ENCODE results near the gene CPZ. TPM values are rescaled to one million over a fixed set of nuclear protein-coding genes. Genes with fewer than 3 reads are reported as not detected.

The CPZ gene
- total and polyA plus RNA-seq, 9 donors = 3.3 to 18.4 (median 5.9) TPM

DNA sequence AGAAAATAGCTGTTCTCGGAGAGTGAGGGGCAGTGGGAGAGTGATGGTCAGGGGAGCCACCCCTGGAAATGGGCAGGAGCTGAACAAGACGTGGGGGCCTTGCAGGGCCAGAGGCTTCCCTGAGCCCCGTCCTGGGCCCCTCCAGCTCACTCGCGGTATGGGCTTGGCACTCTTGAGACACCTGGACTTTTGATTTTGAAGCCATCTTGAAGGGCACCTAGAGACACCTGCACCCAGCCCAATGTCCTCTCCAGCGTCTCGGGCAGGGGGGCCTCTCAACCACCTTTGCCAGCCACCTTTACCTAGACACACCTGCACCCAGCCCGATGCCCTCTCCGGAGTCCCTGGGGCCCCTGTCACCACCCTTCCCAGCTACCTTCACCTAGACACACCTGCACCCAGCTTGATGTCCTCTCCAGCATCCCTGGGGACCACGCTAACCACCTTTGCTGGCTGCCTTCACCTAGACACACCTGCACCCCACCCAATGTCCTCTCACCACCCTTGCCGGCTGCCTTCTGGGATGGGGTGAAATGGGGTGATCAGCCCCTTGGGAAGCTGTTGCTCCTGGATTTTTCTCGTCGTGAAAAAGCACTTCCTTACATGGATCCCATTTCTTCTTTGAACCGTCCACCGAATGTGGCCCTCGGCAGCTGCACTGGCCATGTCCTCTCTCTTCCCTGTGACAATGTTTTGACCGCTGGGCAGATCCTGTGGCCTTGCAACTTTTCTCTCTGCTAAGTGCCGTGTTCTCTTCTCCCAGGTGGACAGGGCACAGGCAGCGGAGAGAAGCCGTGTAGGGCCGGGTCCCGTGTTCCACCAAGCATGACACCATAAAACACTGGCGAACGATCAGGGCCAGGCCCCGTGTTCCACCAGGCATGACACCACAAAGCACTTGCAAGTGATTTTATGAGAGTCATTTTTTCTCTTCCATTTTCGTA lies 47.5 kb downstream of the CPZ start:
- Histone ChIP-seq H3K4me1 (ENCODE audit: control insufficient read depth, insufficient read depth, low read length) (no peaks in the 10 kb centered on the region), H3K36me3 (ENCODE audit: control insufficient read depth, insufficient read depth, low read length) (no peaks in the 10 kb centered on the region), H3K9me3 (replicated peaks; ENCODE audit: control insufficient read depth, low read depth, low read length) (no peaks in the 10 kb centered on the region), H3K4me3 (ENCODE audit: low read length) (no peak overlapping the region), H3K27ac (ENCODE audit: low read length) (no peak overlapping the region), H3K27me3 (ENCODE audit: control insufficient read depth, insufficient read depth, low read length) (peaks cover 8% of the 10 kb centered on the region)
- DNase-seq = no peak
- 75% methylated on average over 21 of the region's 26 CpGs for WGBS (ENCODE audit: insufficient coverage)

DNA sequence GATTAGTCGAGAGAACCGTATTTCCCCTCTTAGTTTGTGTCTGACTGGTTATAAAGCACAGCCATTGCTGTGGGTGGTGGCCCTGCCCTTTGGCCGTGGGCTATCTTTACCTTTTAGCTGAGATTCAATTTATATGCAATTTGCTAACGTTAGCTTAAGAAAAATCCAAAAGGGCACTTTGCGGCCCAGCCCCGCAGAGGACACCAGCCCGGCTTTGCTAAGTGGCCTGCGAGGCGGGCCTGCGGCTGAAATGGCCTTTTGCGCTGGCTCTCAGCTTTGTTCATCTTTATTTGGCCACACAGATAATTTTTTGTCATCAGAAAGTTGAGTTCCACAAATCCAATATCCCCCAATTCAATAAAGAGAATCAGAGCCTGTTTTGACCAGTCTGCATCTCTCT lies 48.3 kb downstream of the CPZ start:
- Histone ChIP-seq H3K4me3 (ENCODE audit: low read length) (no peak overlapping the region), H3K36me3 (ENCODE audit: control insufficient read depth, insufficient read depth, low read length) (no peaks in the 10 kb centered on the region), H3K9me3 (replicated peaks; ENCODE audit: control insufficient read depth, low read depth, low read length) (no peaks in the 10 kb centered on the region), H3K4me1 (ENCODE audit: control insufficient read depth, insufficient read depth, low read length) (no peaks in the 10 kb centered on the region), H3K27ac (ENCODE audit: low read length) (no peak overlapping the region), H3K27me3 (ENCODE audit: control insufficient read depth, insufficient read depth, low read length) (peaks cover 8% of the 10 kb centered on the region)
- DNase-seq = no peak
- WGBS (ENCODE audit: insufficient coverage) = 90% methylated on average over 9 of the region's 11 CpGs

DNA sequence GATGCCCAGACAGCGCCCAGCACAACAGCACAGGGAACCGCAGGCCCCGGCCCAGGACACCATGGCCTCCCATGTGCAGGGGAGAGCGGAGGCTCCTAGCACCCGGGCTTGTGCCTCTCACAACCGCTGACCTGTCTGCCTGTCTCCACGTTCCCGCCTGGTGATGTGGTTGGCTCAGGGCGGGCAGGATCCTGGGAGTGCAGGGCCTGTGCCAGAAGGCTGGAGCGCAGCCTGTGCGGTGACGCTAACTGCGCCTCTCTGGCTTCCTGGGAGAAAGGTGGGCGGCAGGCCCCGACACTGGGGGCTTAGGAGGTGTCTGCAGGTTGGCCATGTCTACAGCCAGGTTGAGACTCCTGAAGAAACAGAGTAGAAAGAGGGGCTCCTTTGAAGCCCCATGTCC lies 48.7 kb downstream of the CPZ start:
- WGBS (ENCODE audit: insufficient coverage) = 81% methylated on average over 14 of the region's 15 CpGs
- no peaks in the 10 kb centered on the region for H3K9me3 ChIP-seq (replicated peaks; ENCODE audit: control insufficient read depth, low read depth, low read length)
- H3K4me1 ChIP-seq (ENCODE audit: control insufficient read depth, insufficient read depth, low read length) = no peaks in the 10 kb centered on the region
- H3K36me3 ChIP-seq (ENCODE audit: control insufficient read depth, insufficient read depth, low read length) = no peaks in the 10 kb centered on the region
- DNase-seq = no peak
- no peak overlapping the region for H3K4me3 ChIP-seq (ENCODE audit: low read length)
- H3K27me3 ChIP-seq (ENCODE audit: control insufficient read depth, insufficient read depth, low read length) = peaks cover 10% of the 10 kb centered on the region
- H3K27ac ChIP-seq (ENCODE audit: low read length) = no peak overlapping the region

DNA sequence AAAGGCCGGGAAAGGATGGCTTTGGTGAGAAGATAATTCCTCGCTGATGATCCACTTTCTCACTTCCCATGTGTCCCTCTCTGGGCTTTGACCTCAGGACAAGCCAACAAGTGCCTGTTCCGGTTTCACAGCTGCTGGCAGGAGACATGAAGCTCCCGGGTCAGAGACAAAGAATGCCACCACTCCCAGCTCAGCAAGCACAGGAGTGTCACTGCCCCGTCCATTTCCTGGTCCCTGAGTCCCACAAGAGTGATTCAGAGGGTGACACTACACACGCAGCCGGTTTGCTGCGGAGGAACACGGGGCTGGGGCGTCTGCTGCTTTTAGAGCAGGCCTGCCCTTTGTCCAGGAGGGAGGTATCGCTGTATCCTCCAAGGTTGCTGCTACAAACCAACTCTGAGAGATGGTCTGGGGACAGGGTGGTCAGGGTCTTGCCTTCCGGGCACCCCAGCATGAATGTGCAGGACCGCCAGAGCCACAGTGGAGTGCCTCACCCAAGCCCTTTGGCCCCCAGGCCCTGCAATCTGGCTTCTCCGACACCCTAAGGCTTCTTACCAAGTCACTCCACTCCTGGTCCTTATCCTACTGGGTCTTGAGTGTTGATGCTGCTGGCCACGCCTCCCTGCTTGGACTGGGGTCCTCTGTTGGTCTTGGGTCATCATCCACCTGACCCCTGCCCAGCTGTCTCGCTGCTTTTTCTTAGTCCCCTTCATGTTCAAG lies 49.5 kb downstream of the CPZ start:
- Histone ChIP-seq H3K27me3 (ENCODE audit: control insufficient read depth, insufficient read depth, low read length) (peaks cover 10% of the 10 kb centered on the region), H3K4me1 (ENCODE audit: control insufficient read depth, insufficient read depth, low read length) (no peaks in the 10 kb centered on the region), H3K4me3 (ENCODE audit: low read length) (no peak overlapping the region), H3K27ac (ENCODE audit: low read length) (no peak overlapping the region), H3K36me3 (ENCODE audit: control insufficient read depth, insufficient read depth, low read length) (no peaks in the 10 kb centered on the region), H3K9me3 (replicated peaks; ENCODE audit: control insufficient read depth, low read depth, low read length) (no peaks in the 10 kb centered on the region)
- DNase-seq = no peak
- 73% methylated on average over 8 of the region's 16 CpGs for WGBS (ENCODE audit: insufficient coverage)

DNA sequence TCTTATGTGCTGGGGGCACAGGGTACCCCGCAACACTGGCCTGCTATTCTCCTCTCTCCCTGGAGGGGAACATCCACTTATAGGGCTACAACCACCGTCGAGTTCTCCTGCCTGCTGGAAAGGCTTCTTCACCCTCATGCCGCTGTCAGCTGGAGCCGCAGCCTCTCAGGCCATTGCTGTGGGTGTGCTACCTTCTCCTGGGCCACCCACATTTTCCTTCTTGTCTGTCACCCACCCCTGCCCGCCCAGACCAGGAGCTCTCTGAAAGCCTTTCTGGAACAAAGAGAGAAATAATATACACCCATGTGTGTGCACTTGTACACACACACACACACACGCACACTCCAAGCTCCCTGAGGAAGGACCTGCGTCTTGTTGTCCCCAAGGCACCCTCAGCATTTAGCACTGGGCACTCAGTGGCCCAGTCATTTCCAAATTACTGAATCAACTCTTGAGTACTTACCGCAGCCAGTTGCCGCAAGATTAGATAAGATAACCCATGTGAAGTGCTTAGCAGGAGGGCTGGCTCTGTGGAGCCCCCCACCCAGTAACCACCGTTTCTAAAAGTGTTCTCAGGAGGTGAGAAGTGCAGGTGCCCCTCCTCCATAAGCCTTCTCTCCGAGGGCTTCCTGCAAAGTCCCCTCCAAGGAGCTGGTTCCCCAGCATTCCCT lies 50.2 kb downstream of the CPZ start:
- WGBS (ENCODE audit: insufficient coverage) = 61% methylated on average over 2 of the region's 12 CpGs
- Histone ChIP-seq H3K9me3 (replicated peaks; ENCODE audit: control insufficient read depth, low read depth, low read length) (no peaks in the 10 kb centered on the region), H3K4me1 (ENCODE audit: control insufficient read depth, insufficient read depth, low read length) (no peaks in the 10 kb centered on the region), H3K4me3 (ENCODE audit: low read length) (no peak overlapping the region), H3K27me3 (ENCODE audit: control insufficient read depth, insufficient read depth, low read length) (peaks cover 7% of the 10 kb centered on the region), H3K27ac (ENCODE audit: low read length) (no peak overlapping the region), H3K36me3 (ENCODE audit: control insufficient read depth, insufficient read depth, low read length) (no peaks in the 10 kb centered on the region)
- DNase-seq = no peak

DNA sequence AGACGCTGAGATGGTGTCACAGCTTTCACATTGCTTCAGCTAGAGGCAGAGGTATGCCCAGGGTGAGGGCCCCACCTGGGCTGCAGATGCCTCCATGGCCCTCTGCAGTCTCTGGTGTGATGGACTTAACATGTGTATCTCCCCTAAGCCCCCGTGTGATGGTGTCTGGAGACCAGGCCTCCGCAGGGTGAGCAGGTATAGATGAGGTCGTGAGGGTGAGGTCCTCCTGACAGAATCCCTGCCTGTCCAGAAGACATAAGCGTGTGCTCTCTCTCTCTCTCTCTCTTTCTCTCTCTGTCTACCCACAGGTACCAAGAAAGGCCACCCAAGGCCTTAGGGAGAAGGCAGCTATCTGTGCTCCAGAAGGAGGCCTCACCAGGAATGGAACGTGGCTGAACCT lies 50.9 kb downstream of the CPZ start:
- no peak overlapping the region for H3K27ac ChIP-seq (ENCODE audit: low read length)
- 80% methylated on average over 1 of the region's 6 CpGs for WGBS (ENCODE audit: insufficient coverage)
- H3K27me3 ChIP-seq (ENCODE audit: control insufficient read depth, insufficient read depth, low read length) = peaks cover 7% of the 10 kb centered on the region

DNA sequence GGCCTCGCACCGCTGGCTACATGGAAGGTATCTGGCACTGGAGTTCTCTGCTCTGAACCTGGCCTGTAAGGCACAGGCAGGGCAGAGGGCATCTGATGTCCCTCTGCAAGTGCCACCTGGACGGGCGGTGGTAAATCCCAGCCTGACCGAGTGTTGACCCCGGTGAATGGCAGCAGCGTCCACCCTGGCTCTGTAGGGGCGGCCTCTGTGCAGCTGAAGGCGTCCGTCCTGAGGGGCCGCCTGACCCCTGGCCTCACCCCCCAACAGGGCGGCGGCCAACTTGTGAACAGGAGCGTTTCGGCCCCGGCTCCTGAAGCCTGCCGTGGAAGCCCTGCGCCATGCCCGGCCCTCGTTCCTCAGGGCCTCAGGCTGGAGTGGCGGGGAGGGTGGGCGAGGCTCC lies 51.4 kb downstream of the CPZ start:
- no peak overlapping the region for H3K27ac ChIP-seq (ENCODE audit: low read length)
- H3K4me3 ChIP-seq (ENCODE audit: low read length) = no peak overlapping the region
- H3K9me3 ChIP-seq (replicated peaks; ENCODE audit: control insufficient read depth, low read depth, low read length) = no peaks in the 10 kb centered on the region
- no peaks in the 10 kb centered on the region for H3K36me3 ChIP-seq (ENCODE audit: control insufficient read depth, insufficient read depth, low read length)
- WGBS (ENCODE audit: insufficient coverage) = 71% methylated on average over 21 of the region's 22 CpGs
- peaks cover 9% of the 10 kb centered on the region for H3K27me3 ChIP-seq (ENCODE audit: control insufficient read depth, insufficient read depth, low read length)
- DNase-seq = no peak
- H3K4me1 ChIP-seq (ENCODE audit: control insufficient read depth, insufficient read depth, low read length) = no peaks in the 10 kb centered on the region

More for the DNA sequence above, 50.9 kb downstream of the CPZ start:
- H3K36me3 ChIP-seq (ENCODE audit: control insufficient read depth, insufficient read depth, low read length) = no peaks in the 10 kb centered on the region
- H3K9me3 ChIP-seq (replicated peaks; ENCODE audit: control insufficient read depth, low read depth, low read length) = no peaks in the 10 kb centered on the region
- no peak for DNase-seq
- no peak overlapping the region for H3K4me3 ChIP-seq (ENCODE audit: low read length)
- H3K4me1 ChIP-seq (ENCODE audit: control insufficient read depth, insufficient read depth, low read length) = no peaks in the 10 kb centered on the region

DNA sequence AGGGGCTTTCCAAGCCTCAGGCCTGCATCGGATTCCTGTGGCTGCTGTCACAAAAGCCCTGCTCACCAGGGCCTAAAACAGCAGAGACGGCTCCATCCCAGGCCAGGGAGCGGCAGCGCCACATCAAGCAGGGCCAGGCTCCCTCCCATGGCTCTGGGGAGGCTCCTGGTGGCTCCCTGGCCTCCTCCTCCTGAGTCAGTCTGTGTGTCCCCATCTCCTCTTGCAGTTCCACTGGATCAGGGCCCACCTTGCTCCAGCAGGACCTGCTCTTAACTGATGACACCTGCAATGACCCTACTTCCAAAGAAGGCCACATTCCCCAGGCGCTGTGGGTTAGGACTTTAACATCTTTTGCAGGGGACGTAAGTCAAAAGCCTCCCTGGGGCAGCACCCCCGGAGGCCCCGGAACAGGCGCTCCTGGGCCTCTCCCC lies 51.9 kb downstream of the CPZ start:
- Histone ChIP-seq H3K4me3 (ENCODE audit: low read length) (no peak overlapping the region), H3K27ac (ENCODE audit: low read length) (no peak overlapping the region), H3K36me3 (ENCODE audit: control insufficient read depth, insufficient read depth, low read length) (no peaks in the 10 kb centered on the region), H3K4me1 (ENCODE audit: control insufficient read depth, insufficient read depth, low read length) (no peaks in the 10 kb centered on the region), H3K27me3 (ENCODE audit: control insufficient read depth, insufficient read depth, low read length) (peaks cover 11% of the 10 kb centered on the region), H3K9me3 (replicated peaks; ENCODE audit: control insufficient read depth, low read depth, low read length) (no peaks in the 10 kb centered on the region)
- 76% methylated on average over 9 of the region's 9 CpGs for WGBS (ENCODE audit: insufficient coverage)
- no peak for DNase-seq

DNA sequence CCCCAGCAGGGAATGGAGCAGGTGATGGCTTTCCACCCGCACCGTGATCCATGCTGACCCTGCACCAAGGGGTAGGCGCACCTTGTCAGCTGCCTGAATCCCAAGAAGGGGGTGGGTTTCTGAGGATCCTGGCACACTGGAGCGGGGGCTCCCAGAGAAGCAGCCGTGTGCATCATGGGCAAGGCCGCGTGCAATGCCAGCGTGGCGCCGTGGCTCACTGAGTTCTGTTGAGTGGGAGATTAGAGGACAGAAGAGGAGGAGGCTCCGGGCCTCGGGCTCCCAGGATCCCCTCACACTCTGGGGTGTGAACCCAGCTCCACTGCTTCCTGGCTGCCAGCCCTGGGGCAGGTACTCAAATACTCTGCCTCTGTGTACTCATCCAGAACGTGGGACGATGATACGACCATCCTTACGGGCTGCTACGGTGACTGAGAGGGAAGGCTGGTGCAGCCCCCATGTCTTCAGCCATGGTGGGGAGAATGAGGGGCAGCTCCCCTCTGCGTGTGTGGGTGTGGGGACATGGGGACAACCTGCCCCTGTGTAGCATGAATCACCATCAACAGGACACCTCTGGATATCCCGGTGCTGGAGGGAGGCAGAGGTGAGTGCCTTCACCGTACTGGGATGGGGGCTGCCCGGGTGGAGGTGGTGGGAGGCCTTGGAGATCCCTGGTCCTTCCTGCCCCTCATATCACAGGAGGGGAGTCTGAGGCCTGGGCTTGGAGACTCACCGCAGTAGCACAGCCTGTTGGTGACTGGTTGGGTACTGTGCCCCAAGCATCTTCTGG lies 52.6 kb downstream of the CPZ start:
- Histone ChIP-seq H3K4me3 (ENCODE audit: low read length) (no peak overlapping the region), H3K27me3 (ENCODE audit: control insufficient read depth, insufficient read depth, low read length) (peaks cover 18% of the 10 kb centered on the region), H3K9me3 (replicated peaks; ENCODE audit: control insufficient read depth, low read depth, low read length) (no peaks in the 10 kb centered on the region), H3K27ac (ENCODE audit: low read length) (no peak overlapping the region), H3K4me1 (ENCODE audit: control insufficient read depth, insufficient read depth, low read length) (no peaks in the 10 kb centered on the region), H3K36me3 (ENCODE audit: control insufficient read depth, insufficient read depth, low read length) (no peaks in the 10 kb centered on the region)
- 85% methylated on average over 11 of the region's 22 CpGs for WGBS (ENCODE audit: insufficient coverage)
- DNase-seq = no peak
